Sigmoid colon (tissue), 4 donors: ENCODE results near the gene C10orf105.

Experiments used
- CTCF ChIP-seq, 4 experiments: fragments of 450-650 bp in 3 of 4; fragments of 200-600 bp in 1 of 4; IDR thresholded peaks; one replicate each; pipeline ENCODE4 v1.5.1; 2016 to 2019; ENCODE audit warnings: antibody characterized with exemption in 4 of 4, mild to moderate bottlenecking in 3 of 4, moderate library complexity in 2 of 4
- EP300 ChIP-seq, 4 donors: sonication (generic); formaldehyde crosslinking; IDR thresholded peaks; one replicate each; pipeline ENCODE4 v1.6.1; 2017; ENCODE audit warnings: antibody characterized with exemption in 4 of 4
- POLR2A ChIP-seq, 2 donors: fragments of 450-650 bp; IDR thresholded peaks; one replicate each; pipeline ENCODE4 v1.6.1; 2016; ENCODE audit warnings: antibody characterized with exemption in 2 of 2, mild to moderate bottlenecking in 2 of 2, moderate library complexity in 2 of 2
- POLR2AphosphoS5 ChIP-seq, 4 donors: sonication (generic); formaldehyde crosslinking; IDR thresholded peaks; one replicate each; pipeline ENCODE4 v1.6.1; 2017; ENCODE audit warnings: antibody characterized with exemption in 4 of 4

- no peak for TF ChIP-seq POLR2AphosphoS5 (IDR thresholded peaks at IDR 0.05)
- TF ChIP-seq POLR2A (IDR thresholded peaks at IDR 0.05): no peak
- TF ChIP-seq CTCF (IDR thresholded peaks at IDR 0.05): no peak
- TF ChIP-seq EP300 (IDR thresholded peaks at IDR 0.05): no peak
These were observed 29.4 kb downstream of the C10orf105 start for GRCh38 chr10:71690094-71690720.
